AG04449 (cell line): Measurements from ENCODE around the gene EPAS1.

ENCODE experiments used
- CTCF ChIA-PET: fragments of 350-600 bp; formaldehyde crosslinking; extraction: SDS; loops from one replicate; lab custom pipeline; 2021; ENCODE audit warnings: antibody characterized with exemption; lab: Yijun Ruan, JAX
- POLR2A ChIA-PET: fragments of 400-600, 350-600 bp; formaldehyde crosslinking; extraction: SDS; loops from one replicate; lab custom pipeline; 2020; ENCODE audit warnings: antibody characterized with exemption, inconsistent platforms; lab: Yijun Ruan, JAX
- DNase-seq: peaks from one replicate; pipeline ENCODE4 v3.0.0-alpha.2; 2010; ENCODE audit warnings: low read depth, low spot score
- H3K4me3 ChIP-seq: 2 replicates; pipeline ENCODE4 v1.5.1; 2011; ENCODE audit warnings: low read depth, mild to moderate bottlenecking, control low read depth, low read length
- TF ChIP-seq, protein P1 (sequence below): IDR thresholded peaks from one replicate; pipeline ENCODE4 v1.5.1; 2011; ENCODE audit warnings: mild to moderate bottlenecking, moderate library complexity, low read length, control low read depth, inconsistent platforms; ENCODE audit not compliant: insufficient read depth; ENCODE audit errors: missing control alignments

The EPAS1 gene

DNA sequence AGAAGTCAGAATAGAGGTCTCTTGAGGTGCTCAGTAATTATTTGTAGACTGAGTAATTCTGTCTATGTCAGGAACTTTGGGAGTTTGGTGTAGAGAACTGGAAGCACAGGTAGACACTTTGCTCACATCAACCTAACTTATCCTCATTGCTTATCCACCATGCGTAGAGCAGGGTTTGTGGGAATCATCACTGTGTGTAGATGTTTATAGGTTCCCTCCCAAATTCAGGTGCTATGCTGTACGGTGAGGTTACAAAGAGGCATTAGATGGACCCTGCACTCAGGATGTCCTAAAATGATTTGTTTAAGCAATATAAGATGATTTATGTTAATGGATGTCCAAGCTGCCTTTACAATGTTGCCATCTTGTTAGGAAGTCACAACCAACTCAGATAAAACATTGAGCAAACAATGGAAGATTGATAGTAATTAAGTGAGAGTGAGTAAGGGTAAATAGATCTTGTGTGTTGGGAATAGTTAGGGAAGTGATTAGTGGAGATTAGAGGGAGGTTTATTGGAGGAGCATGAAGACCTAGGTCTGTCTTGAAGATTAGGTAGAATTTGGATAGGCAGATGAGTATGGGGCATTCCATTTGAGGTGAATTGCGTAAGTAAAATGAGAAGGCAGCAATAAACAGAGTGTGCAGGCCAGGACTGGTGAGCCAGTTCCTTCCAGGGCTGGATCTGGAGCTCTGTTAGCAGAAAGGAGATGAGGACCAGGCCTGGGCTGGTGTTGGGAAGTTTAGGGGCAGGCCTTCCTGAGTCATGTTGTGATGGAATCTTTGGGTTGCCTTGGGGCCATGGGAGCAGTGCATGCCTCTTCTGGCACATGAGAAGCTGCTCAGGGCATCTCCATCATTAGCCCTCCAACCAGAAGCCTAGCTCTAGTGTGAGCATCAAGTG is 12.1 kb downstream of the EPAS1 start:
- DNase-seq = no peak
- ChIA-PET POLR2A (interaction anchor here (0.8 to 1.0 kb wide), 2 partner anchors 12 to 21 kb away, joined by 3 to 5 read pairs; partner anchors contain the start of gene EPAS1), CTCF (interaction anchor here (0.9 to 3.2 kb wide), 7 partner anchors 9 to 316 kb away, joined by 3 to 12 read pairs (median 4); no protein-coding TSS in a partner anchor)
- no peak overlapping the region for H3K4me3 ChIP-seq
- TF ChIP-seq, protein P1, sequence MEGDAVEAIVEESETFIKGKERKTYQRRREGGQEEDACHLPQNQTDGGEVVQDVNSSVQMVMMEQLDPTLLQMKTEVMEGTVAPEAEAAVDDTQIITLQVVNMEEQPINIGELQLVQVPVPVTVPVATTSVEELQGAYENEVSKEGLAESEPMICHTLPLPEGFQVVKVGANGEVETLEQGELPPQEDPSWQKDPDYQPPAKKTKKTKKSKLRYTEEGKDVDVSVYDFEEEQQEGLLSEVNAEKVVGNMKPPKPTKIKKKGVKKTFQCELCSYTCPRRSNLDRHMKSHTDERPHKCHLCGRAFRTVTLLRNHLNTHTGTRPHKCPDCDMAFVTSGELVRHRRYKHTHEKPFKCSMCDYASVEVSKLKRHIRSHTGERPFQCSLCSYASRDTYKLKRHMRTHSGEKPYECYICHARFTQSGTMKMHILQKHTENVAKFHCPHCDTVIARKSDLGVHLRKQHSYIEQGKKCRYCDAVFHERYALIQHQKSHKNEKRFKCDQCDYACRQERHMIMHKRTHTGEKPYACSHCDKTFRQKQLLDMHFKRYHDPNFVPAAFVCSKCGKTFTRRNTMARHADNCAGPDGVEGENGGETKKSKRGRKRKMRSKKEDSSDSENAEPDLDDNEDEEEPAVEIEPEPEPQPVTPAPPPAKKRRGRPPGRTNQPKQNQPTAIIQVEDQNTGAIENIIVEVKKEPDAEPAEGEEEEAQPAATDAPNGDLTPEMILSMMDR = no peak

DNA sequence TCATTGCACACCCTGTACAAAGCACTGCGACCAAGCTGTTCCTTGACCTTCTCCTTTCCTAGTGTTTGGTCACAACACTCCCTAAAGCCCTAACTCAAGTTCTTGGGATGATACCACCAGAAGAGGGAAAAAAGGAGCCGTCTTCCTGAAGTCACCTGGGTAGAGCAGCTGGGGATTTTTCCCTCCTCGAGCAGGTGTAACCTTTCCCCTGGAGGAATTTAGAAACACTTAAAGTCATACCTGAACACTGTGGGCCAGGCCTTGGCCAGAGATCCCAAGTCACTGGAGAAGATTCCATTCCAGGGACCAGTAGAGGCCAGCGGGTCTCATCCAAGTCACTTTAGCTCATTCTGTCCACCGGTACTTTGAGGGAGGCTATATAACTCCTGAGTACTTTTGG is 13.2 kb downstream of the EPAS1 start:
- POLR2A ChIA-PET = interaction anchor here (0.7 kb wide), 2 partner anchors 19 to 247 kb away, joined by 3 to 4 read pairs; no protein-coding TSS in a partner anchor
- TF ChIP-seq, protein P1 = no peak
- DNase-seq = no peak
- H3K4me3 ChIP-seq = no peak overlapping the region
- CTCF ChIA-PET = interaction anchor here (1.4 to 3.2 kb wide), 3 partner anchors 10 to 317 kb away, joined by 3 to 11 read pairs (median 4); no protein-coding TSS in a partner anchor

DNA sequence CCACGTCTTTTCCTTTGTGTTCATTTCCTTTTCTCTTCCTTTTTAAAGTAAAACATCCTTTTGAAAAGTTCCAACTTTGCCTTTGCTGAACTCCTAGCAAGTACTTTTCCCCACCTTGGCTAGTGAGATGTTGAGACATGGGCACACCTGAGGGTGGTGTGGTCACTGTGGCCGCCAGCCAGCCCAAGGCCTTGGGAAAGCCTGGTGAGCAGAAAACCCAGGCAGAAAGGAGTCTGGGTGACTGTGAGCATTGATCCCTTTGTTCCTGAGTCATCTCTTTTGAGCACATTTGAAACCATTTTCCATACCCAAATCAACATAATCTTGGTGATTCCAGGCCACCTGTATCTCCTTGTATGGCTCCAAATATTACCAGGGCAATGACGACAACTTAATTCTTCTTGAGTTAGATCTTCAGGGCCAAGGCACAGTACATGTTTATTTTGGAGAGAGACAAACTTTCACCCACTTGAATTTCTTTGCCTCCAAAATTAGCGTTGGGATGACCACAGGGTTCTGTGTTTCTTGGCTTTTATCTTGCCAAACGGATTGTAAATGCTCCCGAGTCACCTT is 14.5 kb downstream of the EPAS1 start:
- TF ChIP-seq, protein P1 = no peak
- POLR2A ChIA-PET = interaction anchor here (1.0 kb wide), 1 partner anchor 15 kb away, joined by 4 read pairs; the partner anchor contains the start of gene EPAS1
- H3K4me3 ChIP-seq = no peak overlapping the region
- CTCF ChIA-PET = interaction anchor here (1.0 kb wide), 1 partner anchor 246 kb away, joined by 3 read pairs; no protein-coding TSS in a partner anchor
- DNase-seq = no peak

DNA sequence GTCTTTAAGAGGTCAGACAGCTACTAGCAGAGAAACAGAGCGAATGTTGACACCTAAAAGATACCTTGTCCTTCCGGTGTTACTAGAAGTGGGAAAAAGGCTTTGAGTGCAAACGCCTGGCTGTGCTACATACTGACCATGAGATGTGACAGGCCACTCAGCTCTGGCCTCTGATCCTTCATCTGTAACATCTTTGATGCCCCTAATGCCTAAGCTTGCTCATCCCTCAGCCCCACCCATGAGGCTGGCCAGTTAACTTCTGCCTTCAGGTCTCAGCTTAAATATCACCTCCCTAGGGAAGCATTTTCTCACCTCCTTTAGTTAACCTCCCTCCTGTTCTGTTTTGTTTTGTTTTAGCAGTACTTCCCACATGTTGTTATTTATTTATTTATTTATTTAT is 15.9 kb downstream of the EPAS1 start:
- DNase-seq = no peak
- H3K4me3 ChIP-seq = no peak overlapping the region
- TF ChIP-seq, protein P1 = no peak
- POLR2A ChIA-PET = interaction anchor here (1.3 kb wide), 1 partner anchor 16 kb away, joined by 3 read pairs; the partner anchor contains the start of gene EPAS1
- CTCF ChIA-PET = interaction anchor here (1.0 to 2.6 kb wide), 5 partner anchors 10 to 283 kb away, joined by 3 to 11 read pairs (median 3); no protein-coding TSS in a partner anchor

DNA sequence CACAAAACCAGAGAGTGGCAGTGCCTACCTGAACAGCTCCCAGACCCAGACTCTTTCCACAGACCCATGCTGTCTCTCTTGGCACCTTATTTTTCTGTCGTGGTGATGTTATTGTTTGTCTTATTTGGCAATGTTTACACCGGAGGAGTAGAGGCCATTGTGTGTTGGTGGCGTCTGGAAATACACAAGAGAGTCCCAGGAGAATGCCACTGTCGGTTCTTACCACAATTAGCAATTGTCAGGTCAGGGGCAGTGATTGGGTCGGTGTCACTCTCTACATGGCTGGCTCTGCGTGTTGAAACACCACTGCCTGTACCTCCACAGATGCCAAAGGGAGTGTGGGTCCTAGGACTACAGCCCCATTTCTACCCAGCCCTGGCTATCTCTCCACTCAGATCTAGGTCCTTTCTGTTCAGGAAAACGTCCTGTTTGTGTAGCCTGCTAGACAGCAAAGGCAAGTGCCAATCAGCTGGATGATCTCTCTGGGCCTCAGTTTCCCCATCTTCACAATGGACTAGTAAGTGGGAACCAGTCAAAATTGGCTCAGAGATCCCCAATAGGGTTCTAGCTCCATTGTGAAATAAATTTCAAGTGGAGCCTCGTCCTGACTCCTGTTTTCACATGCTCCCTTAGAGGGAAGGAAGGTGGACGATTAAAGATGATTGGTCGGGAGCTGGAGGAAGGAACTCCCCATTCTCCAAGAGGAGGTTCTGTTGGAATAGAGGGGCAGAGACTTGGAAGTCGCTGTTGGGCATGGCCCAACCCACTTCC is 17.0 kb downstream of the EPAS1 start:
- ChIA-PET CTCF (interaction anchor here (1.3 to 2.6 kb wide), 3 partner anchors 14 to 251 kb away, joined by 3 to 11 read pairs (median 4); no protein-coding TSS in a partner anchor), POLR2A (interaction anchor here (1.0 to 1.4 kb wide), 4 partner anchors 11 to 22 kb away, joined by 3 to 4 read pairs (median 3); partner anchors contain the start of gene EPAS1)
- TF ChIP-seq, protein P1 = no peak
- no peak for DNase-seq
- no peak overlapping the region for H3K4me3 ChIP-seq
